DOHH2 (cell line): ENCODE measurements around the gene PCED1B.

Experiments
- H3F3A ChIP-seq: fragments of 200-600 bp; sonication (generic), shearing (Covaris generic); 2 replicates; pipeline ENCODE4 v1.6.0; 2016; ENCODE audit warnings: antibody characterized with exemption, mild to moderate bottlenecking; ENCODE audit not compliant: control insufficient read depth, insufficient read depth
- H3K27ac ChIP-seq: fragments of 200-600 bp; sonication (generic); 2 replicates; pipeline ENCODE4 v1.5.1; 2014; ENCODE audit warnings: low read depth, mild to moderate bottlenecking, low read length, moderate library complexity
- H3K27me3 ChIP-seq: fragments of 200-600 bp; sonication (generic); 2 replicates; pipeline ENCODE4 v1.6.1; 2014; ENCODE audit warnings: mild to moderate bottlenecking, low read length, mixed read lengths; ENCODE audit not compliant: control insufficient read depth
- H3K36me3 ChIP-seq: fragments of 200-600 bp; sonication (generic); 2 replicates; pipeline ENCODE4 v1.6.1; 2014; ENCODE audit warnings: mild to moderate bottlenecking, low read length, moderate library complexity, mixed read lengths; ENCODE audit not compliant: control insufficient read depth
- H3K4me1 ChIP-seq: fragments of 200-600 bp; sonication (generic); 2 replicates; pipeline ENCODE4 v1.6.1; 2014; ENCODE audit warnings: mild to moderate bottlenecking, low read length, mixed read lengths; ENCODE audit not compliant: control insufficient read depth
- H3K4me2 ChIP-seq: fragments of 200-600 bp; sonication (generic); 2 replicates; pipeline ENCODE4 v1.6.0; 2014; ENCODE audit warnings: mild to moderate bottlenecking, low read length, moderate library complexity
- H3K4me3 ChIP-seq: fragments of 200-600 bp; sonication (generic); 2 replicates; pipeline ENCODE4 v1.5.1; 2014; ENCODE audit warnings: mild to moderate bottlenecking, low read length, mixed read lengths
- H3K79me2 ChIP-seq: fragments of 200-600 bp; sonication (generic); 2 replicates; pipeline ENCODE4 v1.6.1; 2014; ENCODE audit warnings: mild to moderate bottlenecking, low read length, mixed read lengths; ENCODE audit not compliant: control insufficient read depth
- H3K9me2 ChIP-seq: fragments of 200-600 bp; sonication (generic); replicated peaks from 2 replicates; pipeline ENCODE4 v1.6.1; 2014; ENCODE audit warnings: mild to moderate bottlenecking, low read length, mixed read lengths; ENCODE audit not compliant: control insufficient read depth
- H3K9me3 ChIP-seq: fragments of 200-600 bp; sonication (generic); 2 replicates; pipeline ENCODE4 v1.6.1; 2014; ENCODE audit warnings: antibody characterized with exemption, low read length, mixed read lengths; ENCODE audit not compliant: control insufficient read depth, insufficient read depth
- H4K20me1 ChIP-seq: fragments of 200-600 bp; sonication (generic); 2 replicates; pipeline ENCODE4 v1.6.0; 2014; ENCODE audit warnings: low read depth, mild to moderate bottlenecking, antibody characterized with exemption, low read length, moderate library complexity; ENCODE audit not compliant: control insufficient read depth, insufficient read depth
- CTCF ChIP-seq: fragments of 200-600 bp; sonication (generic); IDR thresholded peaks from one replicate; pipeline ENCODE4 v1.5.1; 2014; ENCODE audit warnings: antibody characterized with exemption, mild to moderate bottlenecking, low read depth, low read length; ENCODE audit not compliant: poor library complexity, severe bottlenecking
- EZH2phosphoT487 ChIP-seq: fragments of 200-600 bp; sonication (generic); IDR thresholded peaks from 2 replicates; pipeline ENCODE4 v1.6.1; 2017; ENCODE audit warnings: borderline replicate concordance, mild to moderate bottlenecking, antibody characterized with exemption, low read length, moderate library complexity, mixed read lengths

PCED1B gene

DNA sequence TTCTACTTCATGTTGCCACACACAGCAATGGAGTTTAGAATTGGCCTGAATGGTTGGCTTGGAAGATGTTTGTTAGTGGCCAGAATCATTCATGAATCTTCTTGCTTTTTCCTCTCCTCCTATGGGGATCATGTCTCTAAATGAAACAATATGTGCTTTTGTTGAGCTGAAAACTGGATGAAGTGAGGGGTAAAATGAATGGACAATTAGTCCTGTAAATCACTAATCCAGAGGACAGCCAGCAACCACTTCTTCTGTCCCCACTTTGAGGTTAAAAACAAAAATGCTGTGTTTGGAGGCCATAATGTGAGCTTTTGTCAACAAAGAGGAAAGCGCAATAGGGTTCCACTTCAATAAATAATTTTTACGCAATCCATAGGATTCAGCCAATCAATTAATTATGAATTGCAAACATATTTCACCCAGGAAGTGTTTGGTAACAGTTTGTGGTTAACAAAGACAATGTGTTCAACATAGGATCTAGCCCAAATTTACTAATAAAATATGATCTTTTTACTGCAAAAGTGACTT is 30.7 kb downstream of the PCED1B start:
- Histone ChIP-seq H3K9me2 (no peaks in the 10 kb centered on the region), H3K27me3 (0 out of 2 replicates have a peak, but pooled peaks cover 5% of the 10 kb centered on the region), H3F3A (no peaks in the 10 kb centered on the region), H3K27ac (no peak overlapping the region), H3K4me1 (no peaks in the 10 kb centered on the region), H3K36me3 (no peaks in the 10 kb centered on the region), H3K4me3 (no peak overlapping the region), H4K20me1 (no peaks in the 10 kb centered on the region), H3K9me3 (no peaks in the 10 kb centered on the region), H3K79me2 (no peaks in the 10 kb centered on the region), H3K4me2 (no peak overlapping the region)
- TF ChIP-seq EZH2phosphoT487: no peak

GRCh38 chr12:47110718-47111391 is 31.4 kb downstream of the PCED1B start:
- TF ChIP-seq EZH2phosphoT487: no peak
- no peak for TF ChIP-seq CTCF
- H3K4me3 ChIP-seq: no peak overlapping the region
- H3K79me2 ChIP-seq: no peaks in the 10 kb centered on the region
- H3K27ac ChIP-seq: no peak overlapping the region
- no peaks in the 10 kb centered on the region for H3K9me3 ChIP-seq
- H3F3A ChIP-seq: no peaks in the 10 kb centered on the region
- H3K9me2 ChIP-seq: no peaks in the 10 kb centered on the region
- H3K4me1 ChIP-seq: no peaks in the 10 kb centered on the region
- no peaks in the 10 kb centered on the region for H3K36me3 ChIP-seq
- H4K20me1 ChIP-seq: no peaks in the 10 kb centered on the region
- 0 out of 2 replicates have a peak, but pooled peaks cover 5% of the 10 kb centered on the region for H3K27me3 ChIP-seq
- H3K4me2 ChIP-seq: no peak overlapping the region

GRCh38 chr12:47111392-47111778 is 32.0 kb downstream of the PCED1B start:
- H3K4me2 ChIP-seq: no peak overlapping the region
- H3K79me2 ChIP-seq: no peaks in the 10 kb centered on the region
- TF ChIP-seq CTCF (no peak), EZH2phosphoT487 (no peak)
- H3K4me3 ChIP-seq: no peak overlapping the region
- H4K20me1 ChIP-seq: no peaks in the 10 kb centered on the region
- H3F3A ChIP-seq: no peaks in the 10 kb centered on the region
- no peaks in the 10 kb centered on the region for H3K9me2 ChIP-seq
- H3K27ac ChIP-seq: no peak overlapping the region
- H3K27me3 ChIP-seq: 0 out of 2 replicates have a peak, but pooled peaks cover 5% of the 10 kb centered on the region
- H3K4me1 ChIP-seq: no peaks in the 10 kb centered on the region
- no peaks in the 10 kb centered on the region for H3K9me3 ChIP-seq
- H3K36me3 ChIP-seq: no peaks in the 10 kb centered on the region

DNA sequence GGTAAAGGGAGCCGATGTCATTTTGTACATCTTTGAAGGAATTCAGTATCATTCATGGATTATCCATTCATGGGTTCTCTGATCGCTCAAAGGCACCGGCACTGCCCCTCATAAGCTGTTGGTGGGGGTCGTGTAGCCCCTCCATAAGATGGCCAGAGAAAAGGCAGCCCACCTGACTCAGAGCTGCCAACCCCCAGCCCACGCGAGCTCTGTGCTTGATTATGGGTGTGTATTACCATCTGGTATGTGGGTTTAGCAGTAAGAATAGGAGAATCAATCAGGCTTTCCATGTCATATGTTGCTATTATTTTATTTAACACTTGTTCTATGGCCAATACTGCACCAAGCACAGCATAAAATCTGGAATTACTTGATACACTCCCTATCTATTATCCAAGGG is 32.4 kb downstream of the PCED1B start:
- Histone ChIP-seq H3K79me2 (no peaks in the 10 kb centered on the region), H3K9me2 (no peaks in the 10 kb centered on the region), H3K36me3 (no peaks in the 10 kb centered on the region), H3K27me3 (0 out of 2 replicates have a peak, but pooled peaks cover 5% of the 10 kb centered on the region), H3K27ac (no peak overlapping the region), H4K20me1 (no peaks in the 10 kb centered on the region), H3K4me2 (no peak overlapping the region), H3K9me3 (no peaks in the 10 kb centered on the region), H3K4me1 (no peaks in the 10 kb centered on the region), H3F3A (no peaks in the 10 kb centered on the region), H3K4me3 (no peak overlapping the region)
- TF ChIP-seq EZH2phosphoT487 (no peak), CTCF (no peak)
